Osteoblast (primary cell): Measurements from ENCODE around the gene NINL. TPM values are rescaled to one million over a fixed set of nuclear protein-coding genes. Genes with fewer than 3 reads are reported as not detected.

Experiments
- DNase-seq: peaks from one replicate; pipeline ENCODE4 v3.0.0; 2011; ENCODE audit warnings: low spot score, mixed read lengths; ENCODE audit not compliant: insufficient read length; ENCODE audit errors: missing footprints
- H2AFZ ChIP-seq: 2 replicates; pipeline ENCODE4 v1.6.0; 2011; ENCODE audit warnings: mild to moderate bottlenecking, low read length
- H3K27ac ChIP-seq: 2 replicates; pipeline ENCODE4 v1.5.1; 2011; ENCODE audit warnings: mild to moderate bottlenecking, low read depth, low read length, moderate library complexity
- H3K27me3 ChIP-seq: 2 replicates; pipeline ENCODE4 v1.6.0; 2012; ENCODE audit warnings: mild to moderate bottlenecking, control low read depth, inconsistent platforms, low read length, moderate library complexity; ENCODE audit not compliant: insufficient read depth
- H3K36me3 ChIP-seq: 2 replicates; pipeline ENCODE4 v1.5.1; 2011; ENCODE audit warnings: mild to moderate bottlenecking, low read length, control low read depth, moderate library complexity; ENCODE audit not compliant: insufficient read depth
- H3K4me1 ChIP-seq: 2 replicates; pipeline ENCODE4 v1.5.1; 2011; ENCODE audit warnings: mild to moderate bottlenecking, low read length, control low read depth, moderate library complexity; ENCODE audit not compliant: insufficient read depth
- H3K4me2 ChIP-seq: 2 replicates; pipeline ENCODE4 v1.6.0; 2011; ENCODE audit warnings: mild to moderate bottlenecking, low read length; ENCODE audit not compliant: insufficient read depth
- H3K4me3 ChIP-seq: fragments of 200-600 bp; sonication (generic); 3 replicates; pipeline ENCODE4 v1.5.1; 2012; ENCODE audit warnings: mild to moderate bottlenecking, low read length, inconsistent platforms; ENCODE audit not compliant: insufficient read depth
- H3K79me2 ChIP-seq: 2 replicates; pipeline ENCODE4 v1.6.0; 2012; ENCODE audit warnings: mild to moderate bottlenecking, low read length, control low read depth, inconsistent platforms; ENCODE audit not compliant: insufficient read depth
- H3K9me3 ChIP-seq: 2 replicates; pipeline ENCODE4 v1.5.1; 2011; ENCODE audit warnings: low read depth, low read length, control low read depth
- H4K20me1 ChIP-seq: 2 replicates; pipeline ENCODE4 v1.6.0; 2012; ENCODE audit warnings: mild to moderate bottlenecking, low read length, control low read depth; ENCODE audit not compliant: insufficient read depth
- CTCF ChIP-seq: IDR thresholded peaks from 2 replicates; pipeline ENCODE4 v1.5.1; 2011; ENCODE audit warnings: mild to moderate bottlenecking, low read depth, low read length, moderate library complexity; ENCODE audit errors: extremely low read depth
- total RNA-seq: library from RNA; depleted of rRNA; stranded (reverse); fragments of >200 nt; gene quantifications from 2 replicates; pipeline ENCODE4 v1.2.3, GENCODE V29; 2012

The NINL gene
- total RNA-seq, 1 donor: 14.8 TPM

GRCh38 chr20:25622450-25623224 lies 37.3 kb upstream of the NINL start:
- peaks cover 4% of the 10 kb centered on the region for H4K20me1 ChIP-seq
- peaks cover 11% of the 10 kb centered on the region for H3K4me1 ChIP-seq
- H3K4me3 ChIP-seq: peak overlapping the region; percentile 96
- peak overlapping the region; percentile 82 for H3K4me2 ChIP-seq
- no peak for TF ChIP-seq CTCF
- H2AFZ ChIP-seq: peak overlapping the region; percentile 93
- H3K79me2 ChIP-seq: peaks cover 65% of the 10 kb centered on the region
- DNase-seq: peak; percentile 64
- peak overlapping the region; percentile 93 for H3K27ac ChIP-seq
- H3K36me3 ChIP-seq: no peaks in the 10 kb centered on the region
- no peaks in the 10 kb centered on the region for H3K9me3 ChIP-seq
- no peaks in the 10 kb centered on the region for H3K27me3 ChIP-seq

GRCh38 chr20:25622049-25622448 lies 36.7 kb upstream of the NINL start:
- no peak for DNase-seq
- Histone ChIP-seq H3K4me1 (peaks cover 11% of the 10 kb centered on the region), H3K27me3 (no peaks in the 10 kb centered on the region), H4K20me1 (peaks cover 4% of the 10 kb centered on the region), H2AFZ (no peak overlapping the region), H3K27ac (no peak overlapping the region), H3K9me3 (no peaks in the 10 kb centered on the region), H3K79me2 (peaks cover 70% of the 10 kb centered on the region), H3K4me2 (peak overlapping the region; percentile 82), H3K4me3 (no peak overlapping the region), H3K36me3 (no peaks in the 10 kb centered on the region)
- TF ChIP-seq CTCF: no peak

GRCh38 chr20:25619514-25619913 lies 34.2 kb upstream of the NINL start:
- H3K27ac ChIP-seq: no peak overlapping the region
- H2AFZ ChIP-seq: no peak overlapping the region
- peaks cover 9% of the 10 kb centered on the region for H3K4me1 ChIP-seq
- peaks cover 89% of the 10 kb centered on the region for H3K79me2 ChIP-seq
- H3K27me3 ChIP-seq: no peaks in the 10 kb centered on the region
- H3K4me2 ChIP-seq: no peak overlapping the region
- H3K4me3 ChIP-seq: no peak overlapping the region
- peaks cover 4% of the 10 kb centered on the region for H4K20me1 ChIP-seq
- H3K9me3 ChIP-seq: no peaks in the 10 kb centered on the region
- DNase-seq: no peak
- peaks cover 6% of the 10 kb centered on the region for H3K36me3 ChIP-seq
- TF ChIP-seq CTCF: no peak

- no peak overlapping the region for H3K4me2 ChIP-seq
- no peak overlapping the region for H2AFZ ChIP-seq
- no peaks in the 10 kb centered on the region for H3K4me1 ChIP-seq
- no peak for DNase-seq
- H4K20me1 ChIP-seq: peaks cover 1% of the 10 kb centered on the region
- H3K9me3 ChIP-seq: no peaks in the 10 kb centered on the region
- no peak overlapping the region for H3K4me3 ChIP-seq
- H3K79me2 ChIP-seq: peaks cover 10% of the 10 kb centered on the region
- H3K27me3 ChIP-seq: no peaks in the 10 kb centered on the region
- no peak for TF ChIP-seq CTCF
- no peak overlapping the region for H3K27ac ChIP-seq
- H3K36me3 ChIP-seq: peaks cover 4% of the 10 kb centered on the region
These were observed 23.4 kb upstream of the NINL start for GRCh38 chr20:25608774-25609173.
